Astrocyte of the cerebellum (primary cell): ENCODE results near the gene VSNL1.

ENCODE experiments used
- DNase-seq: peaks from one replicate; pipeline ENCODE4 v3.0.0-alpha.2; 2011; ENCODE audit warnings: low read depth
- H3K4me3 ChIP-seq: 2 replicates; pipeline ENCODE4 v1.5.1; 2011; ENCODE audit warnings: mild to moderate bottlenecking, low read depth, low read length, moderate library complexity
- CTCF ChIP-seq: IDR thresholded peaks from 2 replicates; pipeline ENCODE4 v1.5.1; 2012; ENCODE audit warnings: low read length, low read depth, moderate library complexity, mild to moderate bottlenecking; ENCODE audit errors: missing control alignments
- in situ Hi-C: cut with HindIII; loops from 2 replicates; pipeline ENCODE4 v1.10.0; 2017; ENCODE audit warnings: low sequenced_read_pairs

Gene VSNL1

GRCh38 chr2:17579605-17580318 lies 39.3 kb downstream of the VSNL1 start:
- no peak overlapping the region for H3K4me3 ChIP-seq
- in situ Hi-C loops: no loop called here
- no peak for TF ChIP-seq CTCF
- no peak for DNase-seq

GRCh38 chr2:17580319-17580715 lies 39.8 kb downstream of the VSNL1 start:
- no peak overlapping the region for H3K4me3 ChIP-seq

GRCh38 chr2:17581831-17582230 lies 41.3 kb downstream of the VSNL1 start:
- TF ChIP-seq CTCF: no peak
- in situ Hi-C loops: no loop called here
- no peak for DNase-seq

More at GRCh38 chr2:17580319-17580715, 39.8 kb downstream of the VSNL1 start:
- in situ Hi-C loops: no loop called here
- no peak for TF ChIP-seq CTCF
- DNase-seq: no peak

GRCh38 chr2:17583166-17583565 lies 42.7 kb downstream of the VSNL1 start:
- no peak for DNase-seq
- no peak for TF ChIP-seq CTCF
- no peak overlapping the region for H3K4me3 ChIP-seq
- in situ Hi-C loops: no loop called here

More at GRCh38 chr2:17581831-17582230, 41.3 kb downstream of the VSNL1 start:
- H3K4me3 ChIP-seq: no peak overlapping the region

GRCh38 chr2:17583646-17584045 lies 43.1 kb downstream of the VSNL1 start:
- in situ Hi-C loops: no loop called here
- no peak for TF ChIP-seq CTCF
- no peak overlapping the region for H3K4me3 ChIP-seq
- no peak for DNase-seq

- no peak for DNase-seq
These were observed 44.2 kb downstream of the VSNL1 start for GRCh38 chr2:17584689-17585088.

More at GRCh38 chr2:17584689-17585088, 44.2 kb downstream of the VSNL1 start:
- no peak overlapping the region for H3K4me3 ChIP-seq
- no peak for TF ChIP-seq CTCF
- in situ Hi-C loops: no loop called here
